GM13976 (cell line): ENCODE results near the gene YIPF3.
"Not testable (repeated sequence)": the region's sequence is repeated elsewhere in the genome, so short reads cannot be mapped to it uniquely, and the experiment has no call there.

Experiments
- DNase-seq: peaks from one replicate; pipeline ENCODE4 v3.0.0; 2012; ENCODE audit warnings: low spot score
- CTCF ChIP-seq: IDR thresholded peaks from 2 replicates; pipeline ENCODE4 v1.5.1; 2012; ENCODE audit warnings: borderline replicate concordance, mild to moderate bottlenecking; ENCODE audit not compliant: insufficient read depth; ENCODE audit errors: extremely low read depth, missing control alignments, control extremely low read depth
- in situ Hi-C: fragments of 300-500 bp; cut with MboI; formaldehyde crosslinking; loops from one replicate; pipeline ENCODE4 v1.12.0; 2022; ENCODE audit warnings: low sequenced_read_pairs, mixed read lengths, inconsistent platforms; ENCODE audit not compliant: unreplicated experiment

The YIPF3 gene

GRCh38 chr6:43472515-43472914 lies 44.2 kb downstream of the YIPF3 start:
- no peak for DNase-seq
- TF ChIP-seq CTCF, result no peak
- in situ Hi-C loops, result no loop called here

GRCh38 chr6:43471399-43471798 lies 45.3 kb downstream of the YIPF3 start:
- in situ Hi-C loops, result no loop called here
- no peak for TF ChIP-seq CTCF
- DNase-seq, result no peak

GRCh38 chr6:43469947-43470346 lies 46.8 kb downstream of the YIPF3 start:
- in situ Hi-C loops, result no loop called here
- no peak for TF ChIP-seq CTCF
- no peak for DNase-seq

DNA sequence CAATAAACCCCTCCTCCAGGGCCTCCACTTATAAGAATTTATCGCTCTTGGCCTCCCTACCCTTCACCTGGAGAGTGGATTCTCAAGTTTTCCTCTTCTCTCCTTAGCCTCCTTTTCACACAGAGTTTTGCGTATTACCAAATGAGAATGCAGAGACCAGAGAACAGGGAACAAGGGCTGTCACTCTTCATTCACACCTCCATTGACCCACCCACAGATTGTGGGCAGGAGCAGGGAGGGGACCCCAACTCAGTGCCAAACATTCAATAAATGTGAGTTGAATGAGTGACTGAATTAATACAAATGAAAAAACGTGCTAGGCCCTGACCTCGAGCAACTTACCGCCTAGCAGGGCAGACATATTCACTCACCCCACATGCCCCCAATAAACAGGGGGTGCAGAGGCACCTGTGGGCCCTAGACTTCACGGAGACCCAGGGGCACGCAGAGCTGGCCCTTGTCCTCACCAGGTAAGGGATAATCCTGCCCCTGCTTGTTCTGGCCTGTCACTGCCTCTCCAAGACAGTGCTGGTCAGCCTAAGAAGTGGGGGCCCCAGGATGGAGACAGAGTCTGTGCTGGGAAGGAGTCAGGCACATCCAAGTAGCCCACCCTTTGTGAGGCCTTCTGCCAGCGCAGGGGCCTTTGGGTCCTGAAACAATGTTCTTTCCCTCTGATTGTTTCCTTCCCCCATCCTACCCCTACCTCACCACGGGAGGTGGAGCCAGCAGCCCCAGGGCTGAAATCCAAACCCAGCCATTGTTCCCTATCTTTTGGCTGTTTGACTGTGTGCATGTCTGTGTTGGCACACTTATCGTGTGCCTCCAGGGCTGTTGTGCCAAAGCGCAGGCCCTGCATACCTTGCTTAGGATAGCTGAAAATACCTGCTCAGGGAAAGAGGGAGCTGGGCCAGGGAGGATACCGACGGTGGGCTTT lies 47.7 kb downstream of the YIPF3 start:
- in situ Hi-C loops, result no loop called here
- DNase-seq, result no peak
- TF ChIP-seq CTCF, result no peak

DNA sequence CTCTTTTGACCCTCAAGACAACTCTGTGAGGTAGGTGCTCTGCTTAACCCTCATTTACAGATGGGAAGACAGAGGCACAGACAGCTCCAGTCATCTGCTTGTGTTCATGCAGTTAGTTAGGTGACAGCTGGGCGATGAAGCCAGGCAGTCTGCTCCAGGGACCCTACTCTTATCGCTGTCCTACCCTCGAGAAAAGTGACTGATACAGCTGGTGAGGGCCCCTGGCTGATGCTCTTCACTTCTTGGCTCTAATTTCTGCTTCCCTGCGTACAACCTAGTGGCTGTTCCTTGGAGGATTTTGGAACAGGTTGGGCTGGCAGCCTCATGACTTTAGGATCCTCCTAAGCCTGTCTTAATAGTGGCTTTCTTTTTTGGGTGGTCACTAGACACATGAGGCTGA lies 48.5 kb downstream of the YIPF3 start:
- TF ChIP-seq CTCF, result no peak
- in situ Hi-C loops, result no loop called here
- DNase-seq, result no peak

DNA sequence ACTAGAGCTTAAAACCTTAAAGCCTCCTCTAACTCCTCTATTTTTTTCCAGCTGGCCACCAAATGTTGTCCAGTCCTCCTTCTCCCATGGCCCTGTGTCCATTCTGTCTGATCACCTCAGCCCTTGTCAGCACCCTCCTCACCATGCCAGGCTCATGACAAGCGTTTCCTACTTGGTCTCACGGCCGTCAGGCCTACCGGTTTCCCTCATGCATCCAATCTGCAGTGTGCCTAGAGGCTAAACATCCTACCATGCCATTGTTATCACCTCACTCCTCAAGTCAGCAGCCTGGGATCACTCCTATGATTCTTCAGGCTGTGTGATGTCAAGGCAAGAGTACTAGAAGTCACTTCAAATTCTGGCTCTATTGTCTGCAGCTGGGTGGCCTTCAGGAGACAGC lies 49.0 kb downstream of the YIPF3 start:
- no peak for TF ChIP-seq CTCF
- in situ Hi-C loops, result no loop called here
- DNase-seq, result no peak

DNA sequence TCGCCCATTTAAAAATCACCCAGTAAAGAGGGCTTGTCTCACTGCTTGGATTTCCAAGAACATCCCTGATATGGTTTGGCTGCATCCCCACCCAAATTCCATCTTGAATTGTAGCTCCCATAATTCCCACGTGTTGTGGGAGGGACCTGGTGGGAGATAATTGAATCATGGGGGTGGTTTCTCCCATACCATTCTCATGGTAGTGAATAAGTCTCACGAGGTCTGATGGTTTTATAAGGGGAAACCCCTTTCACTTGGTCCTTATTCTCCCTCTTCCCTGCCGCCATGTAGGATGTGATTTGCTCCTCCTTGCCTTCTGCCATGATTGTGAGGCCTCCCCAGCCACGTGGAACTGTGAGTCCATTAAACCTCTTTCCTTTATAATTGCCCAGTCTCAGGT lies 49.5 kb downstream of the YIPF3 start:
- DNase-seq, in situ Hi-C loops: not testable (repeated sequence)
